Esophagus squamous epithelium (tissue), 5 donors: Measurements from ENCODE around the gene SAMD11. TPM values are rescaled to one million over a fixed set of nuclear protein-coding genes. Genes with fewer than 3 reads are reported as not detected.
A peak's percentile ranks its signal among the peaks of the same experiment; 100 is the strongest.

Source experiments
- DNase-seq: peaks from one replicate; lab custom pipeline; 2025; lab: John Stamatoyannopoulos, UW
- H3K27ac ChIP-seq, 4 donors: fragments of 200-600 bp; sonication (generic); one replicate each; pipeline ENCODE4 v1.5.1; 2016 to 2019; ENCODE audit warnings: mild to moderate bottlenecking in 1 of 4
- H3K27me3 ChIP-seq, 4 donors: fragments of 200-600 bp; sonication (generic); 1 replicate in 3 of 4; 2 replicates in 1 of 4; pipeline versions ENCODE4 v1.5.1 to v1.6.0; 2017 to 2021; ENCODE audit warnings: antibody characterized with exemption in 1 of 4
- H3K36me3 ChIP-seq, 3 donors: fragments of 200-600 bp; sonication (generic); one replicate each; pipeline ENCODE4 v1.5.1; 2016 to 2019
- H3K4me1 ChIP-seq, 3 donors: fragments of 200-600 bp; sonication (generic); one replicate each; pipeline ENCODE4 v1.5.1; 2017 to 2019
- H3K4me3 ChIP-seq, 4 donors: fragments of 200-600 bp; sonication (generic); 1 replicate in 3 of 4; 2 replicates in 1 of 4; pipeline ENCODE4 v1.5.1; 2016 to 2019; ENCODE audit warnings: mild to moderate bottlenecking in 2 of 4, moderate library complexity in 1 of 4
- H3K9me3 ChIP-seq, 3 donors: fragments of 200-600 bp; sonication (generic); one replicate each; pipeline ENCODE4 v1.5.1; 2016 to 2019
- POLR2A ChIP-seq, 4 donors: fragments of 450-650 bp; IDR thresholded peaks; one replicate each; pipeline ENCODE4 v1.6.1; 2017; ENCODE audit warnings: antibody characterized with exemption in 4 of 4, mild to moderate bottlenecking in 4 of 4, moderate library complexity in 3 of 4
- WGBS, 2 donors: methylation state at CpG; one replicate each; pipeline ENCODE4 v1.1.5; 2018; 5-methylcytosine and 5-hydroxymethylcytosine counted together
- intact Hi-C: fragments of 100-400 bp; cut with DNase I; formaldehyde crosslinking; loops from one replicate; pipeline ENCODE4 v1.15.0; 2022
- total RNA-seq, 4 donors: library from RNA; depleted of rRNA; stranded (reverse); fragments of >200 nt; gene quantifications; one replicate each; pipeline ENCODE4 v1.1.0, GENCODE V29; 2016
- TF ChIP-seq, protein P1 (sequence below), 6 experiments: fragments of 450-650 bp in 4 of 6; fragments of 200-600 bp in 2 of 6; sonication (generic) in 2 of 6; IDR thresholded peaks; one replicate each; pipeline ENCODE4 v1.5.1; 2016 to 2019; ENCODE audit warnings: antibody characterized with exemption in 6 of 6, mild to moderate bottlenecking in 4 of 6, moderate library complexity in 4 of 6
- donor health status: DM: yes; HTN: yes; CAD: no.

The SAMD11 gene
- total RNA-seq, 4 donors from 2014 or later, result 0.48 to 0.95 (median 0.57) TPM; not detected in 1

DNA sequence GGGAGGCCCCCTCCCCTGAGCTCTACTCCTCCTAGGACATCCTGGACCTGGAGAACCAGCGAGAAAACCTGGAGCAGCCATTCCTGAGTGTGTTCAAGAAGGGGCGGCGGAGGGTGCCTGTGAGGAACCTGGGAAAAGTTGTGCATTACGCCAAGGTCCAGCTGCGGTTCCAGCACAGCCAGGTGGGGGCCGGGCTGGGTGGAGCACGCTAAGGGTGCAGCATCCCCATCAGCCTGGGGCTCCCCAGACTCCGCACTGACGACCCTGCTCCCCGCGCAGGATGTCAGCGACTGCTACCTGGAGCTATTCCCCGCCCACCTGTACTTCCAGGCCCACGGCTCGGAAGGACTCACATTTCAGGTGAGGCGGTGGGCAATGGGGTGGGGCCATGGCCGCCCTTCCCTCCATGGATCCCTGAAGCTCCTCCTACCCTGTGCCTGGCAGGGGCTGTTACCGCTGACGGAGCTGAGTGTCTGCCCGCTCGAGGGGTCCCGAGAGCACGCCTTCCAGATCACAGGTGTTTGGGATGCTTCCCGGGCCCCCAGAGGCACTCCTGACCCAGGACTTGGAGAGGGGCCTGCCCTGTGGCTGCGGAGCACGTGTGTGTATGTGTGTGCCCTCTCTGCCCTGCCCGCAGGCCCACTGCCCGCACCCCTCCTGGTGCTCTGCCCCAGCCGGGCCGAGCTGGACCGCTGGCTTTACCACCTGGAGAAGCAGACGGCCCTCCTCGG lies 46.7 kb downstream of the SAMD11 start:
- TF ChIP-seq, protein P1, sequence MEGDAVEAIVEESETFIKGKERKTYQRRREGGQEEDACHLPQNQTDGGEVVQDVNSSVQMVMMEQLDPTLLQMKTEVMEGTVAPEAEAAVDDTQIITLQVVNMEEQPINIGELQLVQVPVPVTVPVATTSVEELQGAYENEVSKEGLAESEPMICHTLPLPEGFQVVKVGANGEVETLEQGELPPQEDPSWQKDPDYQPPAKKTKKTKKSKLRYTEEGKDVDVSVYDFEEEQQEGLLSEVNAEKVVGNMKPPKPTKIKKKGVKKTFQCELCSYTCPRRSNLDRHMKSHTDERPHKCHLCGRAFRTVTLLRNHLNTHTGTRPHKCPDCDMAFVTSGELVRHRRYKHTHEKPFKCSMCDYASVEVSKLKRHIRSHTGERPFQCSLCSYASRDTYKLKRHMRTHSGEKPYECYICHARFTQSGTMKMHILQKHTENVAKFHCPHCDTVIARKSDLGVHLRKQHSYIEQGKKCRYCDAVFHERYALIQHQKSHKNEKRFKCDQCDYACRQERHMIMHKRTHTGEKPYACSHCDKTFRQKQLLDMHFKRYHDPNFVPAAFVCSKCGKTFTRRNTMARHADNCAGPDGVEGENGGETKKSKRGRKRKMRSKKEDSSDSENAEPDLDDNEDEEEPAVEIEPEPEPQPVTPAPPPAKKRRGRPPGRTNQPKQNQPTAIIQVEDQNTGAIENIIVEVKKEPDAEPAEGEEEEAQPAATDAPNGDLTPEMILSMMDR (IDR thresholded peaks at IDR 0.05), result no peak
- TF ChIP-seq POLR2A (IDR thresholded peaks at IDR 0.05), result no peak
- peaks cover 0 to 74% (median 5%) of the 10 kb centered on the region in 4 donors for H3K27me3 ChIP-seq
- peak overlapping the region in 3 of 4 donors; percentile 7 to 18 (median 17) for H3K4me3 ChIP-seq
- no peak for DNase-seq
- H3K27ac ChIP-seq, result peak overlapping the region in 3 of 4 donors; percentile 57 to 73 (median 60)
- no peaks in the 10 kb centered on the region for H3K9me3 ChIP-seq
- WGBS, 2 donors, result 39 to 40% methylated on average over 1 to 9 of the region's 33 CpGs
- intact Hi-C loops, result no loop called here
- H3K36me3 ChIP-seq, result peaks cover 0 to 37% (median 0%) of the 10 kb centered on the region in 3 donors
- peaks cover 32 to 74% (median 35%) of the 10 kb centered on the region in 3 donors for H3K4me1 ChIP-seq

DNA sequence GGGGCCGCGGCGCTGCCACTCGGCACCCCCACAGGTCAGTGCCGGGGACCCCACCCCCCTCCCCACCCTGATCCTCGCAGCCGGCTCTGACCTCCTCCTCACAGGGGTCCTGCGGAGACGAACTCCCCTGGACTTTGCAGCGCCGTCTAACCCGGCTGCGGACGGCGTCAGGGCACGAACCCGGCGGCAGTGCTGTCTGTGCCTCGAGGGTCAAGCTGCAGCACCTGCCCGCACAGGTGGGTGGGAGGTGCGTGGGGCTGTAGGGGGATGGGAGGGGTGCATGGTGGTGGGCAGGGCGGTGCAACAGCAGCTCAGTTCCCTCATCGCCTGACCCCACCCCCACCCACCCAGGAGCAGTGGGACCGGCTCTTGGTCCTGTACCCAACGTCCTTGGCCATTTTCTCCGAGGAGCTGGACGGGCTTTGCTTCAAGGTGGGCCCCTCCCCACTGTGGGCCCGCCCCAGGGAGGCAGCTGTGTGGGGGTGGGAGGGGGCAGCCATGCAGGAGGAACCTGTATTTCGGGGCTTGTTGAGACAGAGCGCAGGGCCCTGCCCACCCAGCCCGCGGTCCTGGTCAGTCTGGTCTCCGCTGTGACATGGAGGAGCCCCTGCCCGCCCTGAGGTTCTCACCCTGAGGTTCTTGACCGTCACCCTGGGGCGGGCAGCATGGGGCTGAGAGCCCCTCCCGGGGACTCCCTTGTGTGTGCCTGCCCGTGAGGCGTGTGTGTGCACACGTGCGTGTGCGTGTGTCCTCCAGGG lies 47.4 kb downstream of the SAMD11 start:
- DNase-seq, result no peak
- Histone ChIP-seq H3K4me3 (peak overlapping the region in 3 of 4 donors; percentile 7 to 18 (median 17)), H3K4me1 (peaks cover 32 to 74% (median 36%) of the 10 kb centered on the region in 3 donors), H3K36me3 (peaks cover 0 to 36% (median 0%) of the 10 kb centered on the region in 3 donors), H3K27ac (peak overlapping the region in 3 of 4 donors; percentile 57 to 73 (median 60)), H3K9me3 (no peaks in the 10 kb centered on the region), H3K27me3 (peaks cover 0 to 81% (median 5%) of the 10 kb centered on the region in 4 donors)
- TF ChIP-seq, protein P1 (IDR thresholded peaks at IDR 0.05), result no peak
- no peak for TF ChIP-seq POLR2A (IDR thresholded peaks at IDR 0.05)
- WGBS, 2 donors, result no CpG with 5 or more reads among the region's 42 CpGs
- intact Hi-C loops, result no loop called here

DNA sequence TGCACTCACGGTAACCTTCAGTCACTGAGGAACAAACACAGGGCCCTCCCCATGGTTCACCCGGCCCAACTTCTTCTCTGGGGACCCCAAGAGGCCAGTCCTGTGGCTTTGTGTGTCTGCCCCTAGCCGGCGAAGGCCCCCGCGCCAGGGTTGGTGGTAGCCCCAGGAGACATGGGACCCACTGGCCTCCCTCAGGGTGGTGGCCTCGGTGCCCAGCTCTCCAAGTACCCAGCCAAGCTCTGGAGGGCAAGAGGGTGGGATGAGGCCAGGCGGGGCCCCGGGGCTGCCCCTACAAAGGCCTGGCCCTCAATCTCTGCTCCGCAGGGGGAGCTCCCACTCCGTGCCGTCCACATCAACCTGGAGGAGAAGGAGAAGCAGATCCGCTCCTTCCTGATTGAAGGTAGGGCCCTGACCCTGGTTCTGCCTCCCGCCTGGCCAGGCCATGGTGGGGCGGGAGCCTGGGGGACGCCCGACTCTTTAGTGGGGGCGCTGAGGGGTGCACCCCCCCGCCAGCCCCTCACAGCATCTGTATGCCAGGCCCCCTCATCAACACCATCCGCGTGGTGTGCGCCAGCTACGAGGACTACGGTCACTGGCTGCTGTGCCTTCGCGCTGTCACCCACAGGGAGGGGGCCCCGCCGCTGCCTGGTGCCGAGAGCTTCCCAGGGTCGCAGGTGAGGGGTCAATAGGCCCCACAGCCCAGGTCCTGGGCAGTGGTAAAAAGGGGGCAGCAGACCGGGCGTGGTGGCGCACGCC lies 48.2 kb downstream of the SAMD11 start:
- TF ChIP-seq POLR2A (IDR thresholded peaks at IDR 0.05), result no peak
- TF ChIP-seq, protein P1 (IDR thresholded peaks at IDR 0.05), result no peak
- Histone ChIP-seq H3K27ac (peak overlapping the region in 3 of 4 donors; percentile 57 to 73 (median 60)), H3K9me3 (no peaks in the 10 kb centered on the region), H3K4me1 (peaks cover 31 to 73% (median 34%) of the 10 kb centered on the region in 3 donors), H3K4me3 (peak overlapping the region in 1 of 4 donors; percentile 17), H3K27me3 (peaks cover 0 to 85% (median 5%) of the 10 kb centered on the region in 4 donors), H3K36me3 (peaks cover 0 to 36% (median 0%) of the 10 kb centered on the region in 3 donors)
- no peak for DNase-seq
- 83 to 85% methylated on average over 4 of the region's 34 CpGs for WGBS, 2 donors
- intact Hi-C loops, result no loop called here

DNA sequence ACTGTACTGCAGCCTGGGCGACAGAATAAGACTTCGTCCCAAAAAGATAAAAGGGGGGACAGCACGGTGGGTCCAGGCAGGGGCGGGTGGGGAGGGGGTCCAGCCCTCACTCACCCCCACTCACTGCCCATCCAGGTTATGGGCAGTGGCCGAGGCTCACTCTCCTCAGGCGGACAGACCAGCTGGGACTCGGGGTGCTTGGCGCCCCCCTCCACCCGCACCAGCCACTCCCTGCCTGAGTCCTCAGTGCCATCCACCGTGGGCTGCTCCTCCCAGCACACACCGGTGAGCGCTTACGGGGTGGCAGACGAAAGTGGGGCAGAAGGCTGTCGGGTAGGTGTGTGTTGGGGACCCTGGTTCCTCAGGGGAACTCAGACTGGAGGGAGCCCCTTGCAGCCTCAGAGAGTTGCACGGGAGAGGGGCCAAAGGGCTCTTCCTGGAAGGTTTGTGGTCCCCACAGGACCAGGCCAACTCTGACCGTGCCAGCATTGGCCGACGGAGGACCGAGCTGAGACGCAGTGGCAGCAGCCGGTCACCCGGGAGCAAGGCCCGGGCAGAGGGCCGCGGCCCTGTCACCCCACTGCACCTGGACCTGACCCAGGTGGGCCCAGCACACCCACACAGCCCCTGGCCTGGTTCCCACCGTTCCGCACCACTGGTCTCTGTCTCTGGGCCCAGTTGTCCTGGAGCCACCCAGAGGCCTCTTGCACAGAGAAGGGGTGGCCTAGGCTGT lies 49.2 kb downstream of the SAMD11 start:
- Histone ChIP-seq H3K36me3 (peaks cover 0 to 36% (median 0%) of the 10 kb centered on the region in 3 donors), H3K9me3 (no peaks in the 10 kb centered on the region), H3K4me3 (no peak overlapping the region), H3K27ac (no peak overlapping the region), H3K4me1 (peaks cover 22 to 64% (median 28%) of the 10 kb centered on the region in 3 donors), H3K27me3 (peaks cover 0 to 76% (median 5%) of the 10 kb centered on the region in 4 donors)
- no peak for TF ChIP-seq POLR2A (IDR thresholded peaks at IDR 0.05)
- intact Hi-C loops, result no loop called here
- no peak for DNase-seq
- WGBS, 2 donors, result 84 to 90% methylated on average over 10 to 13 of the region's 28 CpGs
